ENCODE results near the gene SPN.

DNA sequence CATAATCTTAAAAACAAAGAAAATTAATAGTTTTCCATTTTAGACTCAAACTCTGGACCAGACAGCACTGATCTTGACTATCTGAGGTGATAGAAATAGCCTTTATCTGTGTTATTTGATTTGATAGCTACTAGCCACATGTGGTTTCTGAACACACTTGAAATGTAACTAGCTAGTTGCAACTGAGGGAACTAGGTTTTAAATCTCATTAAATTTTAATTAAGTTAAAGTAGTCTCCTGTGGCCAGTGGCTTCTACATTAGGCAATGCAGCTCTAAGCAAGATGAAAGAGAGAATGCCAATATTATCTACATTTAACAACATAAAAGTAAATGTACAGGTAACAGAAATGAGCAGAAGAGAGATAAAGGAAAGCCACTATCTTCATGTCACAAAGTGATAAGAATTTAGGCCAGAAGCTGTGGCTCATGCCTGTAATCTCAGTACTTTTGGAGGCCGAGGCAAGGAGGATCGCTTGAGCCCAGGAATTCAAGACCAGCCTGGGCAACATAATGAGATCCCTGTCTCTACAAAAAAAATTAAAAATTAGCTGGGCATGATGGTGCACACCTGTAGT, 11.2 kb upstream of the SPN start:
- TF ChIP-seq EZH2 (IDR thresholded peaks at IDR 0.05; ENCODE audit: insufficient read depth, poor library complexity, severe bottlenecking) (no peak), EZH2phosphoT487 (IDR thresholded peaks at IDR 0.05; ENCODE audit: insufficient read depth, low read depth) (no peak)
